ENCODE measurements around the gene GSN. TPM values are rescaled to one million over a fixed set of nuclear protein-coding genes. Genes with fewer than 3 reads are reported as not detected.

The GSN gene
- total and polyA plus RNA-seq, 2 of the 8 experiments (the other 6 are each of a cell fraction or from before 2014, with no cell fraction given): 52.3 to 94.5 TPM

GRCh38 chr9:121253162-121253561 lies 14.8 kb upstream of the GSN start (continued):
- TF ChIP-seq CHD2 (IDR thresholded peaks at IDR 0.05; ENCODE audit: low read length) (no peak), RXRA (IDR thresholded peaks at IDR 0.05; ENCODE audit: insufficient read depth, low read depth, low read length) (no peak), CBX8 (IDR thresholded peaks at IDR 0.05; ENCODE audit: borderline replicate concordance, low read depth, low read length) (no peak), RNF2 (IDR thresholded peaks at IDR 0.05; ENCODE audit: borderline replicate concordance, low read depth, low read length, missing control alignments, poor library complexity, severe bottlenecking) (no peak)

Measured in H1 (cell line).